GM21447 (cell line): ENCODE results near the gene CLSTN2.
"Not testable (repeated sequence)": the region's sequence is repeated elsewhere in the genome, so short reads cannot be mapped to it uniquely, and the experiment has no call there.

Experiments used
- ATAC-seq: cut with Tn5 transposase; IDR thresholded peaks from one replicate; pipeline ENCODE4 v1.9.1; 2021; ENCODE audit not compliant: unreplicated experiment

CLSTN2 gene

GRCh38 chr3:140403079-140403478 is 468.1 kb downstream of the CLSTN2 start:
- no peak for ATAC-seq

- no peak for ATAC-seq
Observed at GRCh38 chr3:140403608-140404007, 468.6 kb downstream of the CLSTN2 start.

DNA sequence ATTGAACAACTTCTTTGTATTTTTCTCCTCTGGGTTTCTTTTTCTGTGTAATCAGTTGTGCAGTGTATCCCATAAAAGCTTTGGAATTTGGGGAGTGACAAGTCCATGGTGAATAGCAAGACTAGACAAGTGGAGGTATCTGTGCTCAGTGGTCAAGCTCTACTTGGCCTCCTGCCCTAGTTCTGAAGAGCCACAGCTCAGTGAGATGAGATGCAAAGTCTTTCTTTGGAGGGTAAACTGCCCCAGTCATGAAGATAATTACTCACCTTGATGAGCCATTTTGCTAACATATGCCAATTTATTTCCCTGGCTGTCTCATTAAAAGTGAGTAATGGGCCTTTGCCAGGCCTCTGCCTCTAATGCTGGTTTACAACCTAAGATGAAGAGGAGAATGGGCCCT is 471.7 kb downstream of the CLSTN2 start:
- ATAC-seq, result no peak

DNA sequence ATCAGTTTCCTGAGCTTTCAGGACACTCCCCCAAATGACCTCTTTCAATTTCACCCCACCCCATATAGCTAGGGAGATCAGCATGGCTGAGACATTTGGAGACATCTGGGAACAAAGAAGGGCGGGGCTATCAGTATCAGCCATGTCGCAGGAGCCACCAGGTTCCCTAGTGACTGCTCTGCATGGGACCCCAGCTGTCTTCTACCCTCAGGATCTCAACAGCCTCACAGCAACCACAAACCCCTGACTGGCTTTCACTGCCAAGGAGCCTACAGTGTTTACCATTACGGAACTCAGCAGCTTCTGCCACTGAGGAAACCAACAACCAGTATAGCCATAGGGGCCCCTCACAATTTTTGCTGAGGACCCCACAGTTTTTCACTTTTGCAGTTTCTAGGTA is 473.3 kb downstream of the CLSTN2 start:
- ATAC-seq, result no peak

- ATAC-seq, result no peak
Observed at GRCh38 chr3:140416666-140417065, 481.7 kb downstream of the CLSTN2 start.

- no peak for ATAC-seq
Observed at GRCh38 chr3:140420621-140421357, 485.8 kb downstream of the CLSTN2 start.

GRCh38 chr3:140421884-140422283 is 486.9 kb downstream of the CLSTN2 start:
- no peak for ATAC-seq

DNA sequence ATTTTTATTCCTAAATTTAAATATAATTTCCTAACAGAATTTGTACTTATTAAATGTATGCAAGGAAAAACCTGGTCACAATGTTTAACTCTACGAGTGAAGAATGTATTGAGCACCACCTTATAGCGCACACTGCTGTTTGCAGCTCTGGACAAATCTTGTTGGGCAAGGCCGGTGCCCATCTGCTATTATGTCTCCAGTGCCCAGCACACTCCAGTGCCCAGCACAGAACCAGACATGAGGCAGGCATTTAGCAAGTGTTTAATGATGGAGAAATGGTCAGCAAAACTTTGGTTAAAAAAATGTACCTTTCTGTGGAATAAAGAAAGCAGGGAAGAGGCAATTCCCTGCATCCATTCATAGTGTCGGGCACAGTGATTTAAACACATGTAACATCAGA is 488.2 kb downstream of the CLSTN2 start:
- no peak for ATAC-seq

DNA sequence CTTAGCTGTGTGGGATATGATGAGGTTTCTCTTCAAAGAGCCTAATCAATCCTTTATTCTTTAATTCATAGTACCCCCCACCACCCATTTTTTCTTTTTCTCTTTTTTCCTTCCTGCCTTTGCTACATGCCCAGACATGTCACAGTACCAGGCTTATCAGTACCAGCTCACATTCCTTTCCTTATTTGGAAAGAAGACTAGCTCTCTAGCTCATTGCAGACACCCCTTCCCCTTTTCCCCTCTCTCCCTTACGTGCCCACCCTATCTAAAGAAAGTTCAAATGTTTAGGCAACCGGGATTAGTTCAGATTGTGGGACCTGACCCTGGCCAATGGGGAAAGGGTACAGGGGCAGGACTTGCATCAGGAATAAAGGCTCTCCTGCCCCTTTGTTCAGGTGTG is 488.6 kb downstream of the CLSTN2 start:
- ATAC-seq, result not testable (repeated sequence)

GRCh38 chr3:140424211-140424610 is 489.2 kb downstream of the CLSTN2 start:
- ATAC-seq, result no peak

- ATAC-seq, result no peak
Observed at GRCh38 chr3:140424726-140425125, 489.7 kb downstream of the CLSTN2 start.

GRCh38 chr3:140427786-140428185 is 492.8 kb downstream of the CLSTN2 start:
- ATAC-seq, result no peak

GRCh38 chr3:140428380-140428779 is 493.4 kb downstream of the CLSTN2 start:
- no peak for ATAC-seq

DNA sequence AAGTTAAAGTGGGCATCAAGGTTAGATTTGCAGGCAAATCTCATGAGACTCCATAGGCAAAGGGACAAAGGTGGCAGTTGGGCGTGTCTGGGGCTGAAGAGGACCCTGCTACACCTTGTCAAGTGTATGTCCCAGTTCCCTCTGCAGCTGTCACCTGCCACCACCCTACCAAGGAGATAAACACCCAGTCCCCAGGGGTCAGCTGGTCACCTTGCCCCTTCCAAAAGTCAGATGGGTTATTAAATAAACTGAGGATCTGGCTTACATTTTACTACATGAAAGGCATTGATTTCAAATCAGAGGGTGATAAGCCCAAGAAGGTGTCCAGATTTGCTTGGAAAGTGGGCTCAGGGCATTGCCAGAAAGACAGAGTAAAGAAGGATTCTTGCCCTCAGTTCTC is 494.8 kb downstream of the CLSTN2 start:
- no peak for ATAC-seq

- ATAC-seq, result no peak
Observed at GRCh38 chr3:140430494-140430893, 495.5 kb downstream of the CLSTN2 start.

- no peak for ATAC-seq
Observed at GRCh38 chr3:140432229-140432669, 497.3 kb downstream of the CLSTN2 start.

GRCh38 chr3:140433431-140433830 is 498.4 kb downstream of the CLSTN2 start:
- no peak for ATAC-seq

DNA sequence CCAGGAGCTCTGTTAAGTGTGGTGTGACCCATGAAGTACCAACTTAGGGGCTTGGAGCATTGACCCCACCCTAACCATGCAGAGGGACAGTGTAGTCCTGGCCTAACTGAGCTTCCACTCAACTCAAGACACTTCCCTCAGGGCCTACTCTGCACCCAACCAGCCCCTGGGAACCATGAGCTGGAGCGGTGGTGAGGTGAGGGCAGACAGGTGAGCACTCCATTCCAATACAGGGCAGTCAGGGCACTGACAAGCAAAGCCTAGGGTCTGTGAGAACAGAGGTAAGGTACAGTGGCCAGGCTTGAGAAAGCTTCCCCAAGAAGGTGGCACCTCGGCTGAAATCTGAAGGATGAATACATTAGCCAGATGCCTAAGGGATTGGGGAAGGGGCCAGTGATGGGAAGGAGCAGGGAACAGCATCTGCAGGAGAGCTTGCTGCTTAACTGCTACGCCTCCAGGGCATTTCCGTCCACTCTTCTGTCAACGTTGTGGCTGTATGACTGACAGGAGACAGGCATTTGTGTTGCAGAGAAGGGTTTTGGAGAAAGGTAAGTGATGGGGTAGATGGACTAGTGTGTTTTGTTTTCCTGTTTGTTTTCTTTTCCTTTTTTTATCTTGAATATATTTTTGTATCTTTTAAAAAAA is 499.4 kb downstream of the CLSTN2 start:
- no peak for ATAC-seq

GRCh38 chr3:140436421-140436820 is 501.4 kb downstream of the CLSTN2 start:
- no peak for ATAC-seq

DNA sequence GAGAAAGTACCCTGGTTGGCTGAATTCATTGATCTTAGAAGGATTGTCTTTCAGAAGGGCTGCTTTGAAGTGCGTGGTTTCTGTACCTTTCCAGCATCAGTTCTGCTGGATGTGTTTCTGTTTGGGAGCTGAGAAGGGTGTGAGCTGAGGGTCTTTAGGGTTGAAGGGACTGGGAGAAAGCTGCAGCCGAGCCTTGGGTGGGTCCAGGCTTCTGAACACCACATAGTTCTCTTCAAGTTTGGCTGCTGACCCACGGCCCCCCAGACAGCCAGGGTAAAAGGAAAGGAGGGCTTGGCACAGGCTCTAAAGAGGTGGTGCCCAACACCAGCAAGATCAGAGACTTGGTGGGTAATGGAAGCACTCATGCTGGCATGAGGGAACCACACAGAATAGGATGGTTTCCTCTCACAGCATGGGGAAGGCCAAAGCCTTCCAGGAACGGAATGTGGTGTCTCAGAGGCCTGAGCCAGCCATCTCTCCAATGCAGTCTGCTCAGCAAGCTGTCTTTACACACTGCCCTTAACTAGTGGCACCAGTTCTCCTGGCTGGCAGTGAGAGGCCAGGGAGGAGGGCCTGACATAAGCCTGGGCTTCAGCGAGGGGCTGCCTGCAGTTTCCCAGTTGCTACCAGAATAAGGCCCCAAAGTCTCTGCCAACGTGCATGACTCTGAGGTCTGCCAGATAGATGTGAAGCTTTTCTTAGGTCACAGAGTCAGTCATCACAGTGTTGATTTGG is 503.9 kb downstream of the CLSTN2 start:
- no peak for ATAC-seq

DNA sequence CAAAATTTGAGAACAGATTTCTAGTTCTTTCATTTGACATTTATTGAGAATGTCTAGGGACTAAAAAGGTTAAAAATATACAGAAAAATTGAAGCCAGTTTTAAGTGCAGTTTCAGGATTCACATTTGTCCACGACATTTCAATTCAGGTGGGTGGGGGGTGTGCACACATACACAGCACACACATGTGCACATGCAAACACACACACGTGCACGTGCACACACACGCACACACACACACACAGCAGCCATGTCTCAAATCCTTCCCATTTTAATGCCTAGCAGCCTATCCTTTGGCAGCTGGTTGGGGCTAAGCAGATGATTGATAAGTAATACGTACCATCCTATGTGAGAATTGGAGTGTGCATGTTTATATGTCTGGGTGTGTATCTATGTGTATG is 504.5 kb downstream of the CLSTN2 start:
- no peak for ATAC-seq

DNA sequence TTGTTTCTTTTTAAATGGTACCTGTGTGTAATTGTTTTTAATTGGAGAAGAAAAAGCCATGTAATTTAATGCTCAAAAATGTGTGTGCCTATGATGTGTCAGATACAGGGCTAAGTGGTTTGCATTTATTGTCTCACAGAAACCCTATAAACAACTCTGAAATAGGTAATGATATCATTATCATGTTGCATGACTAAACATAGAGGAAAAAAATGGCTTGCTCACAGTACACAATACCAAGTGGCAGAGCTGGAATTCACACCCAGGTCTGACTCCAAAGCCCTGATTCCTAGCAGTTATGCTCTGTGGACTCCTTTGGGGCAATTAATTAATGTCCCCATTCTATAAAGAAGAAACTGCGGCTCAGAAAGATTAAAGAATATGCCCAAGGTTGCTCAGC is 505.5 kb downstream of the CLSTN2 start:
- no peak for ATAC-seq
